HepG2 (cell line): Measurements from ENCODE around the gene NBPF4. TPM values are rescaled to one million over a fixed set of nuclear protein-coding genes. Genes with fewer than 3 reads are reported as not detected.

Experiments used
- ATAC-seq: fragments of 200-7000 bp; cut with Tn5 transposase; 3 replicates; pipeline ENCODE4 v1.9.1; 2020; ENCODE audit warnings: mild to moderate bottlenecking, moderate library complexity
- BruUV-seq: library from RNA; stranded (reverse); fragments of 400-500 nt; replicated peaks from 2 replicates; lab custom pipeline; 2021; lab: Mats Ljungman, UMichigan
- CTCF ChIA-PET: fragments of 300-600 bp; formaldehyde crosslinking; extraction: SDS; loops from one replicate; lab custom pipeline; 2021; ENCODE audit warnings: low total read pairs, inconsistent platforms, low intra/inter-chr PET ratio; lab: Yijun Ruan, JAX
- POLR2A ChIA-PET: fragments of 350-600 bp; sonication (Branson Sonifier 250); formaldehyde crosslinking; loops from one replicate; lab custom pipeline; 2020; ENCODE audit warnings: antibody characterized with exemption, inconsistent platforms; lab: Yijun Ruan, JAX
- DNase-seq: peaks from one replicate; pipeline ENCODE4 v3.0.0-alpha.2; 2015; ENCODE audit warnings: low spot score
- FAIRE-seq: peaks from 3 replicates; lab custom pipeline; 2011; peaks lifted over from hg19 to GRCh38; lab: Jason Lieb, UNC
- H2AFZ ChIP-seq: one replicate; pipeline ENCODE4 v1.6.1; 2011; ENCODE audit warnings: low read length, inconsistent platforms
- H3K27ac ChIP-seq: fragments of 300-600 bp; 3 replicates; pipeline ENCODE4 v1.8.0; 2011; ENCODE audit warnings: mixed run types, mild to moderate bottlenecking, mixed read lengths, low read length, inconsistent platforms; ENCODE audit not compliant: insufficient read depth; ENCODE audit errors: extremely low read length
- H3K27me3 ChIP-seq, 2 experiments: fragments of 200-600 bp in 1 of 2; 2 replicates in 1 of 2; 3 replicates in 1 of 2; pipeline versions ENCODE4 v1.6.0 to v1.8.0; 2011; ENCODE audit warnings: low read length in 2 of 2, mild to moderate bottlenecking in 2 of 2, moderate library complexity in 2 of 2, inconsistent platforms in 1 of 2; ENCODE audit not compliant: insufficient read depth in 2 of 2, control insufficient read depth in 1 of 2
- H3K36me3 ChIP-seq, 2 experiments: fragments of 200-600 bp in 1 of 2; replicated peaks in 1 of 2; 2 replicates in 1 of 2; 3 replicates in 1 of 2; pipeline versions ENCODE4 v1.5.1 to v1.8.0; 2011; ENCODE audit warnings: low read length in 2 of 2, inconsistent platforms in 1 of 2; ENCODE audit not compliant: insufficient read depth in 2 of 2, control insufficient read depth in 1 of 2
- H3K4me1 ChIP-seq: 2 replicates; pipeline ENCODE4 v1.5.1; 2012; ENCODE audit warnings: low read length, inconsistent platforms; ENCODE audit not compliant: insufficient read depth
- H3K4me2 ChIP-seq: 2 replicates; pipeline ENCODE4 v1.6.0; 2011; ENCODE audit warnings: low read depth, low read length, inconsistent platforms
- H3K4me3 ChIP-seq, 3 experiments: fragments of 200-600 bp in 1 of 3; sonication (generic), shearing (Covaris generic) in 1 of 3; replicated peaks in 1 of 3; 2 replicates each; pipeline ENCODE4 v1.5.1; 2011 to 2016; ENCODE audit warnings: low read length in 3 of 3, inconsistent platforms in 2 of 3, low read depth in 2 of 3, mild to moderate bottlenecking in 2 of 3, control low read depth in 1 of 3, mixed read lengths in 1 of 3; ENCODE audit not compliant: insufficient read depth in 1 of 3
- H3K79me2 ChIP-seq: one replicate; pipeline ENCODE4 v1.6.1; 2011; ENCODE audit warnings: low read length, inconsistent platforms; ENCODE audit not compliant: insufficient read depth
- H3K9ac ChIP-seq: 2 replicates; pipeline ENCODE4 v1.6.0; 2011; ENCODE audit warnings: mild to moderate bottlenecking, low read depth, low read length, inconsistent platforms; ENCODE audit not compliant: insufficient read depth
- H3K9me3 ChIP-seq: 2 replicates; pipeline ENCODE4 v1.5.1; 2012; ENCODE audit warnings: mild to moderate bottlenecking, low read length
- H4K20me1 ChIP-seq: 2 replicates; pipeline ENCODE4 v1.6.0; 2011; ENCODE audit warnings: inconsistent platforms, mild to moderate bottlenecking, low read length, moderate library complexity; ENCODE audit not compliant: insufficient read depth
- ELF3 ChIP-seq: IDR thresholded peaks from 2 replicates; pipeline ENCODE4 v1.6.1; 2016; ENCODE audit warnings: missing genetic modification reagents, missing compliant biosample characterization
- ISX ChIP-seq: sonication (generic); formaldehyde crosslinking; conservative IDR thresholded peaks from 2 replicates; pipeline ENCODE4 v1.5.0; 2020; ENCODE audit warnings: missing genetic modification reagents
- KLF16 ChIP-seq, 2 experiments: sonication (generic) in 1 of 2; formaldehyde crosslinking in 1 of 2; IDR thresholded peaks; 2 replicates each; pipeline versions ENCODE4 v1.6.1 to v1.8.0; 2016 to 2023; ENCODE audit warnings: missing genetic modification reagents in 2 of 2, missing compliant biosample characterization in 1 of 2
- MLLT10 ChIP-seq: sonication (generic); formaldehyde crosslinking; IDR thresholded peaks from 2 replicates; pipeline ENCODE4 v1.4.0; 2020; ENCODE audit warnings: missing genetic modification reagents
- SIX1 ChIP-seq: sonication (generic); formaldehyde crosslinking; IDR thresholded peaks from 2 replicates; pipeline ENCODE4 v1.4.0; 2020; ENCODE audit warnings: missing genetic modification reagents, borderline replicate concordance
- SMAD1 ChIP-seq: sonication (generic); formaldehyde crosslinking; IDR thresholded peaks from 2 replicates; pipeline ENCODE4 v1.4.0; 2020; ENCODE audit warnings: missing genetic modification reagents, low read depth, mild to moderate bottlenecking, borderline replicate concordance
- SMYD3 ChIP-seq: sonication (generic); formaldehyde crosslinking; IDR thresholded peaks from 2 replicates; pipeline ENCODE4 v1.8.1; 2023; ENCODE audit warnings: mild to moderate bottlenecking, missing genetic modification reagents
- TBP ChIP-seq: sonication (generic); formaldehyde crosslinking; IDR thresholded peaks from 2 replicates; pipeline ENCODE4 v1.5.0; 2020; ENCODE audit warnings: missing genetic modification reagents
- TOPORS ChIP-seq: sonication (generic); formaldehyde crosslinking; IDR thresholded peaks from 2 replicates; pipeline ENCODE4 v1.8.0; 2023; ENCODE audit warnings: mild to moderate bottlenecking, missing genetic modification reagents
- ZBTB2 ChIP-seq: sonication (generic); formaldehyde crosslinking; IDR thresholded peaks from 2 replicates; pipeline ENCODE4 v1.8.0; 2022; ENCODE audit warnings: low read depth, missing genetic modification reagents
- ZFP41 ChIP-seq: sonication (generic); formaldehyde crosslinking; IDR thresholded peaks from 2 replicates; pipeline ENCODE4 v1.4.0; 2020; ENCODE audit warnings: mild to moderate bottlenecking, missing genetic modification reagents, borderline replicate concordance
- ZNF788 ChIP-seq: sonication (generic); formaldehyde crosslinking; IDR thresholded peaks from 2 replicates; pipeline ENCODE4 v1.5.0; 2020; ENCODE audit warnings: mild to moderate bottlenecking, missing genetic modification reagents, borderline replicate concordance
- ZSCAN30 ChIP-seq: sonication (generic); formaldehyde crosslinking; IDR thresholded peaks from 2 replicates; pipeline ENCODE4 v1.5.0; 2020; ENCODE audit warnings: mild to moderate bottlenecking, missing genetic modification reagents
- WGBS: methylation state at CpG from one replicate; pipeline ENCODE4 v1.1.6; 2017; ENCODE audit warnings: low lambda C conversion rate; 5-methylcytosine and 5-hydroxymethylcytosine counted together
- in situ Hi-C: cut with HindIII; loops from 2 replicates; pipeline ENCODE4 v1.10.0; 2017; ENCODE audit warnings: low pct_unique_long_range_greater_than_20kb; ENCODE audit not compliant: extremely low pct_ligation_motif_present
- intact Hi-C: fragments of 100-400 bp; cut with micrococcal nuclease; formaldehyde crosslinking; loops from one replicate; pipeline ENCODE4 v1.10.0; 2022; ENCODE audit not compliant: unreplicated experiment
- polyA plus RNA-seq, 8 experiments: library from polyadenylated mRNA; depleted of rRNA in 3 of 8; stranded (reverse) in 7 of 8; unstranded in 1 of 8; fragments of >200 nt; fragmentation: Illumina TruSeq in 4 of 8; extraction: Trizol in 4 of 8; gene quantifications; 2 replicates each; pipeline versions ENCODE4 v1.2.1 to v1.2.3, GENCODE V29; 2011 to 2016; ENCODE audit warnings: low read depth in 4 of 8, missing spikeins in 1 of 8, mixed read lengths in 1 of 8; ENCODE audit not compliant: insufficient read depth in 1 of 8
- total RNA-seq, 5 experiments: library from RNA; depleted of rRNA; stranded (reverse); fragments of >200 nt; fragmentation: Illumina TruSeq; extraction: Trizol; gene quantifications; 2 replicates each; pipeline ENCODE4 v1.2.3, GENCODE V29; 2016; ENCODE audit warnings: low read depth in 1 of 5

Gene NBPF4
- total and polyA plus RNA-seq, 2 of the 13 experiments (the other 11 are each of a cell fraction or from before 2014, with no cell fraction given) = not detected

- FAIRE-seq (no peak), ATAC-seq (no peak), DNase-seq (no peak)
- H3K79me2 ChIP-seq = no peaks in the 10 kb centered on the region
- no peak for TF ChIP-seq SMYD3 (CRISPR knock-in tag)
- TF ChIP-seq TBP = no peak
- TF ChIP-seq ZFP41 = no peak
- TF ChIP-seq ZSCAN30 (CRISPR knock-in tag) = no peak
- no peak for TF ChIP-seq ZBTB2 (CRISPR knock-in tag)
- TF ChIP-seq ELF3 (CRISPR knock-in tag) = no peak
- TF ChIP-seq TOPORS (CRISPR knock-in tag) = no peak
- no peak for TF ChIP-seq ISX
- no peak for TF ChIP-seq SIX1
- TF ChIP-seq ZNF788 (CRISPR knock-in tag) = no peak
- TF ChIP-seq KLF16 (CRISPR knock-in tag; IDR thresholded peaks at IDR 0.05) = no peak
- no peak for TF ChIP-seq SMAD1
- no peak for TF ChIP-seq MLLT10
- no peaks in the 10 kb centered on the region for H3K9me3 ChIP-seq
- no peak overlapping the region for H3K4me2 ChIP-seq
- peaks cover 0 to 8% of the 10 kb centered on the region in 2 experiments; a peak in 1 of 5 replicates for H3K27me3 ChIP-seq
- WGBS = 6% methylated on average over 2 of the region's 11 CpGs
- no peaks in the 10 kb centered on the region for H3K36me3 ChIP-seq
- CTCF ChIA-PET = no interaction called here
- POLR2A ChIA-PET = no interaction called here
- H3K4me3 ChIP-seq = no peak overlapping the region; a peak in 1 of 6 replicates
- no peaks in the 10 kb centered on the region for H4K20me1 ChIP-seq
- H2AFZ ChIP-seq = peak overlapping the region; percentile 17
- peaks cover 6% of the 10 kb centered on the region; the same call in 1 of the 2 replicates for H3K4me1 ChIP-seq
- H3K9ac ChIP-seq = no peak overlapping the region
- BruUV-seq = no TSS peak
- H3K27ac ChIP-seq = no peak overlapping the region
- in situ Hi-C loops = no loop called here
- intact Hi-C loops = no loop called here
Observed at GRCh38 chr1:108209456-108210108, 34.3 kb downstream of the NBPF4 start.
